Measurements from ENCODE around the gene ETV1. TPM values are rescaled to one million over a fixed set of nuclear protein-coding genes. Genes with fewer than 3 reads are reported as not detected.
A peak's percentile ranks its signal among the peaks of the same experiment; 100 is the strongest.

Gene ETV1
- total RNA-seq, 1 experiment from 2014 or later: 68.5 TPM

GRCh38 chr7:13949939-13950338, 39.5 kb downstream of the ETV1 start:
- H3T11ph ChIP-seq (ENCODE audit: low read length): no peak overlapping the region
- H2BK120ac ChIP-seq (ENCODE audit: low read depth, low read length, poor library complexity, severe bottlenecking): no peak overlapping the region
- no peak overlapping the region for H2BK15ac ChIP-seq (ENCODE audit: low read depth, low read length)
- no peaks in the 10 kb centered on the region for H3K79me2 ChIP-seq (ENCODE audit: insufficient read depth, low read length)
- H2AK5ac ChIP-seq (ENCODE audit: insufficient read length, low read length): no peak overlapping the region
- H4K91ac ChIP-seq (ENCODE audit: insufficient read length, low read depth, low read length): no peak overlapping the region
- H4K20me1 ChIP-seq (ENCODE audit: control insufficient read depth, insufficient read depth, insufficient read length): no peaks in the 10 kb centered on the region
- H4K5ac ChIP-seq (ENCODE audit: insufficient read length, low read depth, low read length): no peak overlapping the region
- Mint-ChIP-seq H3K9me3 (no peaks in the 10 kb centered on the region), H3K27me3 (ENCODE audit: low read depth) (no peaks in the 10 kb centered on the region), H3K27ac (peak overlapping the region; percentile 36 to 72 (median 54); a peak in 4 of 7 replicates), H3K4me3 (no peak overlapping the region), H3K36me3 (ENCODE audit: insufficient read depth in 1 of 3, low read depth in 3 of 3) (peaks cover 0 to 12% (median 0%) of the 10 kb centered on the region in 3 experiments; a peak in 3 of 7 replicates), H3K4me1 (peaks cover 22 to 28% of the 10 kb centered on the region in 2 experiments)
- no peak overlapping the region for H3K27ac ChIP-seq (ENCODE audit: insufficient read length, low read depth, low read length)
- H2BK12ac ChIP-seq (ENCODE audit: insufficient read length, low read depth, low read length): no peak overlapping the region
- H3K23me2 ChIP-seq (ENCODE audit: insufficient read length, low read depth, low read length, poor library complexity, severe bottlenecking): no peaks in the 10 kb centered on the region
- no peak overlapping the region for H3K4ac ChIP-seq (ENCODE audit: low read depth, low read length)
- H2BK20ac ChIP-seq (ENCODE audit: low read depth, low read length, poor library complexity, severe bottlenecking): no peak overlapping the region
- no peak overlapping the region for H2AFZ ChIP-seq (ENCODE audit: low read length)
- H3K4me1 ChIP-seq (ENCODE audit: insufficient read depth, low read length): peaks cover 4% of the 10 kb centered on the region; the same call in 1 of the 2 replicates
- no peaks in the 10 kb centered on the region for H3K27me3 ChIP-seq (ENCODE audit: insufficient read depth, low read length)
- DNase-seq: no peak
- no peak overlapping the region for H3K9ac ChIP-seq (ENCODE audit: extremely low read depth, insufficient read length, low read length)
- no peak overlapping the region for H2BK5ac ChIP-seq (ENCODE audit: insufficient read length, low read length)
- no peak overlapping the region for H3K56ac ChIP-seq (ENCODE audit: insufficient read length, low read depth, low read length)
- WGBS (ENCODE audit: extremely low coverage, insufficient read length, low lambda C conversion rate): no CpG with 5 or more reads among the region's 4 CpGs
- no peak overlapping the region for H3K14ac ChIP-seq (ENCODE audit: insufficient read depth, low read length)
- H3K79me1 ChIP-seq (ENCODE audit: insufficient read depth, low read depth, low read length, poor library complexity, severe bottlenecking): no peaks in the 10 kb centered on the region
- H3K9me3 ChIP-seq (ENCODE audit: control insufficient read depth, low read depth, low read length): no peaks in the 10 kb centered on the region
- no peak overlapping the region for H3K4me2 ChIP-seq (ENCODE audit: insufficient read depth, insufficient read length, low read length)
- no peak overlapping the region for H3K18ac ChIP-seq (ENCODE audit: insufficient read length, low read depth, low read length)
- H3K23ac ChIP-seq (ENCODE audit: insufficient read length, low read depth, low read length): no peak overlapping the region
- no peak overlapping the region for H4K8ac ChIP-seq (replicated peaks; ENCODE audit: insufficient read length, low read depth, low read length)
- TF ChIP-seq CTCF (conservative IDR thresholded peaks at IDR 0.05): no peak
